ENCODE data around the gene PLEKHF1. TPM values are rescaled to one million over a fixed set of nuclear protein-coding genes. Genes with fewer than 3 reads are reported as not detected.
"Not testable (repeated sequence)": the region's sequence is repeated elsewhere in the genome, so short reads cannot be mapped to it uniquely, and the experiment has no call there.

Gene PLEKHF1
- total RNA-seq, 1 donor from 2014 or later = 26.7 TPM

- DNase-seq = no peak
- H3K27ac Mint-ChIP-seq = no peak overlapping the region
- H3K4me1 Mint-ChIP-seq = peaks cover 10% of the 10 kb centered on the region
- no peaks in the 10 kb centered on the region for H3K27me3 Mint-ChIP-seq
- no peak overlapping the region for H3K4me3 Mint-ChIP-seq
- intact Hi-C loops (cut with micrococcal nuclease) = no loop called here
- H3K9me3 Mint-ChIP-seq = no peaks in the 10 kb centered on the region
- H3K36me3 Mint-ChIP-seq (ENCODE audit: low read depth) = peaks cover 1% of the 10 kb centered on the region
Observed at GRCh38 chr19:29696565-29696846, 31.2 kb downstream of the PLEKHF1 start.

- Mint-ChIP-seq H3K27ac (no peak overlapping the region), H3K4me1 (peaks cover 10% of the 10 kb centered on the region)
Observed at GRCh38 chr19:29697523-29698261, 32.4 kb downstream of the PLEKHF1 start.

GRCh38 chr19:29699861-29700260, 34.6 kb downstream of the PLEKHF1 start:
- no peak overlapping the region for H3K27ac Mint-ChIP-seq
- peaks cover 9% of the 10 kb centered on the region for H3K36me3 Mint-ChIP-seq (ENCODE audit: low read depth)
- no peak for DNase-seq
- H3K4me3 Mint-ChIP-seq = no peak overlapping the region
- no peaks in the 10 kb centered on the region for H3K27me3 Mint-ChIP-seq
- peaks cover 13% of the 10 kb centered on the region for H3K4me1 Mint-ChIP-seq
- no peaks in the 10 kb centered on the region for H3K9me3 Mint-ChIP-seq
- intact Hi-C loops (cut with micrococcal nuclease) = no loop called here

More at GRCh38 chr19:29697523-29698261, 32.4 kb downstream of the PLEKHF1 start:
- H3K27me3 Mint-ChIP-seq = no peaks in the 10 kb centered on the region
- H3K36me3 Mint-ChIP-seq (ENCODE audit: low read depth) = peaks cover 3% of the 10 kb centered on the region
- H3K9me3 Mint-ChIP-seq = no peaks in the 10 kb centered on the region
- no peak for DNase-seq
- H3K4me3 Mint-ChIP-seq = no peak overlapping the region
- intact Hi-C loops (cut with micrococcal nuclease) = no loop called here

GRCh38 chr19:29700498-29700897, 35.2 kb downstream of the PLEKHF1 start:
- intact Hi-C loops (cut with micrococcal nuclease) = no loop called here
- peaks cover 13% of the 10 kb centered on the region for H3K36me3 Mint-ChIP-seq (ENCODE audit: low read depth)
- no peak overlapping the region for H3K27ac Mint-ChIP-seq
- no peaks in the 10 kb centered on the region for H3K9me3 Mint-ChIP-seq
- DNase-seq = no peak
- no peaks in the 10 kb centered on the region for H3K27me3 Mint-ChIP-seq
- H3K4me3 Mint-ChIP-seq = no peak overlapping the region
- H3K4me1 Mint-ChIP-seq = peaks cover 16% of the 10 kb centered on the region

GRCh38 chr19:29702161-29702962, 37.1 kb downstream of the PLEKHF1 start:
- intact Hi-C loops (cut with micrococcal nuclease) = no loop called here

GRCh38 chr19:29702963-29703320, 37.7 kb downstream of the PLEKHF1 start:
- intact Hi-C loops (cut with micrococcal nuclease) = no loop called here
- Mint-ChIP-seq H3K9me3 (no peaks in the 10 kb centered on the region), H3K4me1 (peaks cover 33% of the 10 kb centered on the region), H3K27me3 (no peaks in the 10 kb centered on the region), H3K27ac (no peak overlapping the region), H3K36me3 (ENCODE audit: low read depth) (peaks cover 34% of the 10 kb centered on the region), H3K4me3 (no peak overlapping the region)
- no peak for DNase-seq

More at GRCh38 chr19:29702161-29702962, 37.1 kb downstream of the PLEKHF1 start:
- Mint-ChIP-seq H3K9me3 (no peaks in the 10 kb centered on the region), H3K36me3 (ENCODE audit: low read depth) (peaks cover 30% of the 10 kb centered on the region), H3K4me3 (no peak overlapping the region), H3K4me1 (peaks cover 29% of the 10 kb centered on the region), H3K27ac (no peak overlapping the region), H3K27me3 (no peaks in the 10 kb centered on the region)
- DNase-seq = no peak

GRCh38 chr19:29704562-29705558, 39.6 kb downstream of the PLEKHF1 start:
- Mint-ChIP-seq H3K4me1 (peaks cover 46% of the 10 kb centered on the region), H3K9me3 (no peaks in the 10 kb centered on the region), H3K4me3 (peak overlapping the region; percentile 68), H3K27ac (peak overlapping the region; percentile 97), H3K27me3 (no peaks in the 10 kb centered on the region), H3K36me3 (ENCODE audit: low read depth) (peaks cover 45% of the 10 kb centered on the region)
- DNase-seq = peak; percentile 80
- intact Hi-C loops (cut with micrococcal nuclease) = loop anchor here (1.0 kb wide), 1 partner anchor 9 kb away; no protein-coding TSS in a partner anchor

- peak overlapping the region; percentile 35 for H3K4me3 Mint-ChIP-seq
- peaks cover 54% of the 10 kb centered on the region for H3K4me1 Mint-ChIP-seq
- no peaks in the 10 kb centered on the region for H3K27me3 Mint-ChIP-seq
- H3K9me3 Mint-ChIP-seq = no peaks in the 10 kb centered on the region
- no peak for DNase-seq
- intact Hi-C loops (cut with micrococcal nuclease) = loop anchor here (1.0 kb wide), 1 partner anchor 9 kb away; no protein-coding TSS in a partner anchor
- peaks cover 48% of the 10 kb centered on the region for H3K36me3 Mint-ChIP-seq (ENCODE audit: low read depth)
- peak overlapping the region; percentile 97 for H3K27ac Mint-ChIP-seq
Observed at GRCh38 chr19:29705706-29706105, 40.4 kb downstream of the PLEKHF1 start.

GRCh38 chr19:29706635-29707034, 41.4 kb downstream of the PLEKHF1 start:
- Mint-ChIP-seq H3K27ac (peak overlapping the region; percentile 97), H3K27me3 (no peaks in the 10 kb centered on the region), H3K4me1 (peaks cover 62% of the 10 kb centered on the region), H3K9me3 (no peaks in the 10 kb centered on the region), H3K4me3 (no peak overlapping the region), H3K36me3 (ENCODE audit: low read depth) (peaks cover 53% of the 10 kb centered on the region)
- no peak for DNase-seq
- intact Hi-C loops (cut with micrococcal nuclease) = no loop called here

- Mint-ChIP-seq H3K9me3 (no peaks in the 10 kb centered on the region), H3K4me3 (no peak overlapping the region), H3K36me3 (ENCODE audit: low read depth) (peaks cover 60% of the 10 kb centered on the region), H3K27ac (peak overlapping the region; percentile 66), H3K4me1 (peaks cover 84% of the 10 kb centered on the region), H3K27me3 (no peaks in the 10 kb centered on the region)
- no peak for DNase-seq
- intact Hi-C loops (cut with micrococcal nuclease) = no loop called here
Observed at GRCh38 chr19:29708554-29709439, 43.5 kb downstream of the PLEKHF1 start.

GRCh38 chr19:29709440-29709798, 44.2 kb downstream of the PLEKHF1 start:
- H3K36me3 Mint-ChIP-seq (ENCODE audit: low read depth) = peaks cover 63% of the 10 kb centered on the region
- H3K4me3 Mint-ChIP-seq; H3K27me3 Mint-ChIP-seq; H3K9me3 Mint-ChIP-seq; DNase-seq; intact Hi-C loops (cut with micrococcal nuclease); H3K27ac Mint-ChIP-seq: not testable (repeated sequence)
- H3K4me1 Mint-ChIP-seq = peaks cover 84% of the 10 kb centered on the region

GRCh38 chr19:29711584-29712132, 46.4 kb downstream of the PLEKHF1 start:
- H3K27ac Mint-ChIP-seq = peak overlapping the region; percentile 78
- no peaks in the 10 kb centered on the region for H3K9me3 Mint-ChIP-seq
- no peaks in the 10 kb centered on the region for H3K27me3 Mint-ChIP-seq
- H3K36me3 Mint-ChIP-seq (ENCODE audit: low read depth) = peaks cover 45% of the 10 kb centered on the region
- intact Hi-C loops (cut with micrococcal nuclease) = no loop called here
- peak overlapping the region; percentile 93 for H3K4me3 Mint-ChIP-seq
- peak; percentile 73 for DNase-seq
- H3K4me1 Mint-ChIP-seq = peaks cover 76% of the 10 kb centered on the region

Measured in activated CD4-positive, alpha-beta T cell treated with anti-CD3 and anti-CD28 coated beads, Interleukin-2, amount 10 ng/mL, durations not matched to agents 24 days and 14 days (primary cell).